Activated CD8-positive, alpha-beta memory T cell treated with anti-CD3 and anti-CD28 coated beads for 48 hours (primary cell): ENCODE results near the gene FGFR3.

Source experiments
- DNase-seq, 3 experiments: peaks; one replicate each; pipeline ENCODE4 v3.0.0-alpha.2; 2020; ENCODE audit warnings: low read depth in 2 of 3, low spot score in 2 of 3

Gene FGFR3

DNA sequence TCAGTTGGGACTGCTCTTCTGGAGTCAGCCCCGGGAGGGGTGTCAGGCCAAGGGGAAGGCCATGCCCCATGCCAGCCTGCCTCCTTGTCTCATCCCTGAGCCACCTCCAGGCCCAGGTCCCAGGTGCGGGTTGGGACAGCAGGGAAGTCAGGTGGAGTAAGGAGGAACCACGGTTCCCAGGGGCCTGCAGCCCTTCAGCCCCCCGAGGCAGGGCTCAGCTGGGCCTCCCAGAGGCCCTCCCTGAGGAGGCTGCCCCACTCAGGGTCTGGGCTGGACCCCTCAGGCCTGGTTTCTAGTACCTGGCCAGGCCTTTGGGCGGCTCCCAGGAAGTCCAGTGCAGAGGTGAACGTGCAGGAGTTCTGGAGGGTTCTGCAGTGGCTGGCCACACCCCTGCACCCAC lies 23.4 kb upstream of the FGFR3 start:
- no peak for DNase-seq

DNA sequence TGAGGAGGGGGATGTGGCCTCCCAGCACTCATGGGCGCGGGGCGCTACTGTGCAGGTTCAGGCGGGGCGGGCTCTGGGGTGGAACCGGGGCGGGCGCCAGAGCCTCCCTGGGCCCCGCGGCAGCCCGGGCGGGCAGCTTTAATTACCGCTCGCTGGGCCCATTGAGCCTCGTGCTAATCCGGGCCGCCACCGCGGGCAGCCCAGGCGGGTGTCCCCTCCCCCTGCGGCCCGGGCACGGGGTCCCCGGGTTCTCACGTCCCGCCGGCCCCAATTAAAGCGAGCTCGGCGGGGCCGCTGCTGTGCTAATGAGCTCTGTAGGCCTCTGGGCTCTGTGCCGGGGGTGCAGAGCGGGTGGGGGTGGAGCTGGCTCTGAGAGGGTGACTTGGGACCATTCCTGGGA lies 22.8 kb upstream of the FGFR3 start:
- no peak for DNase-seq

DNA sequence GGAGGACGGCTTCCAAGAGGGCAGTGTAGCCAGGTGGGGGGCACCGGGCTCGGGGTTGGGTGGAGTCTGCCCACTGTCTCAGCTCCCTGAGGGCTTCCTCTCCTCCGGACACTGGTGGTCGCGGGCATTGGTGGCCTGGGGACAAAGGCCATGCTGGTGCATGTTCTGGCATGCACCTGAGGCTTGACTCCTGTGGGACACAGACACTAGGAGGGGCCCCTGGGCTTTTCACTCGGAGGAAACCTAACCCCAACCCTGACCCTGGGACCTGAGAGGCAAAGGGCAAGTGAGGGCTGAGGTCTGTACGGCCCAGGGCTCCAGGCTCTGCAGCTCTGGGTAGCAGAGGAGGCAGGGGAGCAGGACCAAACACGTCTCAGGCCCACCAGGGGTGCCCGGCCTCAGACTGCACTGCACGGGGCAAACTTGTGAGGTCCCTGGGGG lies 22.3 kb upstream of the FGFR3 start:
- no peak for DNase-seq

DNA sequence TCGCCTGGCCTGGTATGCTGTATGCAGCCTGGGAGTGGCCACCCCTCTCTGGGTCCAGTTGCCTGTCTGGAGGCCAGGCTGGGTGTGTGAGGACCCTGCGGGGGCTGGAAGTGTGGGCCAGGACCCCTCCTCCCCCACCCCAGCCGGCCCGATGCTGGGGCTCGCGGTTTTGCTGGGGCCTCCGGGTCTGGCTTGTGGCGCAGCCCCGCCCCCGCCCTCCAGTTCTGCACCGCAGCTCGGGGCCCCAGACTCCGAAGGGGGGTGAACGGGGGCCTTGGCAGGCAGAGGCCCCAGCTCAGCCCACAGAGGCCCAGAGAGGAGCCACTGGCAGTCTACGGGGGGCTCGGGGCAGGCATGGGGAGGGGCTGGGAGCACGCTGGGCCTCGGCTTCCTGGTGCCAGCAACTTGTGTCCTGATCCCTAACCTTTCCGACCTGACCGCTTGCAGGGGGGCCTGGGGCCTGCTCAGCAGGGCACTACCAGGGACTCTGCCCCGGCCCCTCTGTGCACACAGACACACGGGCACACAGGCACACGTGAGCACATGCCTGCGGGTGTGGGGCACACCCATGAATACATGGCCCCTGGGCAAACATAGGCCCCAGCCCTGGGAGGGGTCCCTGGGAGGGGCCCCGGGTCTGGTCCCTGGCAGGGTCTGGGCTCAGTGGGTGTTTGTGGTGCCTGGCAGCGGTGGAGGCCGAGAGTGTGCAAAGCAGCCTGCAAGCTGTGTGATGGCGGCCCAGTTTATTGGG lies 21.4 kb upstream of the FGFR3 start:
- DNase-seq: no peak

DNA sequence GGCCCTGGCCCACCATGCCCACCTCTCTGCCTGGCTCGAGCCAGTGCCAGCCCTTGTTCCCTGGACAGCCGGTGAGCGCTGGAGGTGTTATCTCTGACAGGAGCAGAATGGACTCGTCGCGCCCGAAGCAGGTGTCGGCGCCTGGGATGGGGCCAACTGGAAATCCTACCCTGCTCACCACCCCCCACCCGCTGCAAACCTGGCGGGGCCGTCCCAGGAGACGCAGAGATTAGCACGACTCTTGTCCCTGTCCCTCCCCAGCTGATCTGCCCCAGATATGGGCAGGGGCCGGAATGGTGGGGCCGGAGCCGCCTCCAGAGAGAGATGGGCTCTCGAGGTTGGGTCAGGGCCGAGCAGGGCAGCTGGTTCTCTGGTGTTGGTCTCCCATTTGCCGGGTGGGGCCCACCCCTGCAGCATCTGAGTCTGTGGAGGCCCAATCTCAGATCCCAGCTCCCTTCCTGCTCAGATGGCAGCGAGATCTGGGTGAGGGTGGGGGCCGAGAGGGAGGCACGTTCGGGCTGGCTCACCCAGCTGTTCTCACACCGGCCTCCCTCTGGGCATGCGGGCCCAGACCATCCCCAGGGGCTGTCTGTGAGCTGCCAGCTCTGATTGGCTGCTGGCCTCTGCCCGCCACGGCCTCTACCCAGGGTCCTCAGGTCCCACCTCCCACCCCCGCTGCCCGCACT lies 20.1 kb upstream of the FGFR3 start:
- DNase-seq: no peak

DNA sequence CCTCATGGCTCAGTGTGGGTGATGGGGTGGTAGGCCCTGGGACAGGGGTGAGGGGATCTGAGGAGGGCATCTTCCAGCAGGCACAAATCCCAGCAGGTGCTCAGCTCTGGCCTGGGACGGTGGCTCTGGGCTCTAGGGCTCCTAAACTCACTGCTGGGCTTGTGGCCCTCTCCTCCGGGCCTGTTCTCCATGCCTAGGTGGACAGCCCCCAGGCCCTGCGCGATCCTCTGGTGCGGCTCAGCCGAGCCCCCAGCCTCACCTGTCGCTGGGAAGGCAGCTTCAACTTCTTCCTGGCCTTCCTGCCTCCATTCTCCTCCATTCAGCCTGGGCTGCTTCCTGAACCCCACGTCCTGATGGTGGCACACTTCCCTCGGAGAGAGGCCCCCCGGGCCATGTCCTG lies 19.3 kb upstream of the FGFR3 start:
- no peak for DNase-seq

DNA sequence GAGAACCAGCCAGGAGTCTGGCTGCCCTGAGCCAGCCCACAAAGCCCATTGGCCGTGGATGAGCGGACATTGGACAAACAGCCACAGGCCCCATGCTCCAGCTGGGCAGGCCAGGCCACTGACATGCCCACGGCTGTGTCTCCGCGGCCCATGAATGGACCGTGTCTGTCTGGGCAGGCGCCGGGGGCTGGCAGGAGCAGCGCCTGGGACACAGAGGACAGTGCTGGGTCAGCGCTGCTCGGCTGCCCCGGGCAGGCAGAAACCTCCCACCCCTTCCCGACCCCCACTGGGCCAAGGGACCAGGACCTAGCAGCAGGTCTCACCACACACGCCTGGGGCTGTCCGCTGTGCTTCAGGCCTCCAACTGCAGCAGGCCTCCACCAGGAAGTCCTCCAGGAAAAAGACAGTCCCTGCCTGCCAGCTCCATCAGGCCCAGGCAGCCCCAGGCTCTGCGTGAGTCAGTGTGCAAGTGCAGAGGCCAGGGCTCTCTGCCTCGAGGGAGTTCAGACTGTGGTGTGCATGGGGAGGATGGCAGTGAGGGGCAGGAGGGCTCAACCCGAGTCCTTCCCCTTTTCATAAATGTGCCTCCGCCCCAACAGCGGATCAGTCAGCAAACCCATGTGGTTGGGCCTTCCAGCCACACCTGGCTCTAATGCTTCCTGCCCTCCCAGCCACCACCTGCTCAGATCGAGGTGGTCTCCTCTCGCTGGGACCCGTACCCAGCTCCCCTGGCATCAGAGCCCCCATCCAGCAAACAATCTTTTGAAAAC lies 17.2 kb upstream of the FGFR3 start:
- no peak for DNase-seq

DNA sequence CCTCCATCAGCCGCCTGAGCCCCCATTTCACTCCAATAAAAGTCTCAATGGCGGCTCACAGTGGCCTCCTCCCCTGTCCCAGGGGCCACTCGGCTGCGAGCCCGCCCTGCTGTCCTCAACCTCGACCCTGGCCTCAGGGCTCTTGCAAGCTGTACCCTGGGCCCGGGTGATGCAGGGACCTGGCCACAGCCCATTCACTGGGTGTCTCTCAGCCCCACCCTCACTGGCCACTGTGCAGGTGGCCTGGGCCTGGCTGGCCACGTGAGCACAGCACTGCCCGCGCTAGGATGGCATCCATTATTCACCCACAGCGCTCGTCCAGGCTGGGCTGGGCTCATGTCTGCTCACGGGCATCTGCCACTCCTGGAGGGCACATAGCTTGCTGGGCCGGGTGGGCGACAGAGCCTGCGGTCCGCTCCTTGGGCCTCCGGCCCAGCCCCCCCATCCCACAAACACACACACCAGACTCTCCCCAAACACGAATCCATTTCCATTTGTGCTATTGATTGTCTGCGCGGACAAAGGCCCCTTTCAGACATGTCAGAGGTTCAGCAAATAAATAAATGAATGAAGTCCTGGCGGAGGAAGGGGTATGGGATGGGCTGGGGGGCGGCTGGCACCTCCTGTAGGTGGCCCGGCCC lies 16.5 kb upstream of the FGFR3 start:
- DNase-seq: no peak

DNA sequence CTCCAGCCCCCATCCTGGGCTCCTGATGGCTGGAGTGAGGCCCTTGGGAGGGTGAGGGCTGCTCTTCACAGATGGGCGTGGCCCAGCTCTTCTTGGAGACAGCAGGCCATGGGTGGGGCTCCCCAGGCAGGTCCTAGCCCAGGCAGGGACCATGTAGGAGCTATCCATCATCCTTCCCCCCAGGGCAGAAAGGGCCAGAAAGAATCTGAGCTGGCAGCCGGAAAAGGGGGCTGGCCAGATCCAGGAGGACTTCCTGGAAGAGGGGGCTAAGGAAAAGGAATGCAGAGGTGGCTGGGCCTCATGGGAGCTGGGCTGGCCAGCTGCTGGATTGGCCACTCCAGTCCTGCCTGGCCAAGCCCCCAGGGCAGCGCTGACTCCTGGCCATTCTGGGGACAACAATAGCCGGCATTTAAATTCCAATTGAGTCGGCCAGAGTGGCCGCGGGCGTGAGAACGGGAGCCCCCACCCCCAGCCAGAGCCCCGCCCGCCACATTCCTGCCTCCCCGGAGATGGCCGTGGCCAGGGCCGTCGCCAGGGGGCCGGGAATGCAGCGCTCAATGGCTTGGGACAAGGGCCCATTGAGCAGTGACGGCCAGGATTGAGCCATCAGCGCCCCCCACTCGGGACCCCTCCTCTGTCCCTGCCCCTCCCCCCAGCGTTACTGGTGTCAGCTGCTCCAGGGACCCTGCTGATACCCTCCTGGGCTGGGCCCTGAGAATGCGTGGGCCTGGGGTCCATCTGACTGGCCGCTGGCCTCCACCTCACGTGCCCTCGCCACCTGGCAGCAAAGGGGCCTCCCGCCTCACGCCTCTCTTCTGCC lies 15.1 kb upstream of the FGFR3 start:
- DNase-seq: no peak

DNA sequence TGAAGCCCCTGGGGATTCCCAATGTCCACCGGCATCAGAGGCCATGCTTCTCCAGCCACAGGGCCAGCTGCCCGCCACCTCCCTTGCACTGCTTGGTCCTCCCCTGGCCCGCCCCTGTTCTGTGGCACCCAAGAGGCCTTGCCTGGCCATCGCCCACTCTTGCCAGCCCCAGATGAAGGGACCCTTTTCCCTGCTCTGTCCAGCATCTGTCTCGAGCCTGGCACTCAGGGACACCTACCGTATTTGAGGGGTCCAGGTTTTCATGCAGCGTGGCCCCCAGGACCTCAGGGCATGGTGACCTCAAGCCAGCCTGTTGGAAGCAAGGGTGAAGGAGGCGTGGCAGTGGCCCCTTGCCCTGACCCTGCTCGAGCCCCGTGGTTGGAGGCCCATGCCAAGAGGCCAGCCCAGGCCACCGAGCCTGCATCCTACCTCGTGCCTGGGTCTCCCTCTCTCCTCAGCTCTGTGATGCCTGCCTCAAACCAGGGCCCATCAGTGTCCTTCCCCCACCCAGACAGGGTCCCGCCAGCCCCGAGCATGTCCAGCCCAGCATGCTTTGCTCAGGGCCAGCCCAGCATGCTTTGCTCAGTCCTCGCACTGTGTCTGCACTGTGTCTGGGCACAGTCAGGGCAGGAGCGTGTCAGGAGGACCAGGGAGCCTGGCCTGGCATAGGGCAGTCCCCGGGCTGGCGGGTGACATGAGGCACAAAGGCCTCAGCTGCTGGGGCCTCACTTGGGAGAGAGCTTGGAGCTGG lies 14.3 kb upstream of the FGFR3 start:
- no peak for DNase-seq

DNA sequence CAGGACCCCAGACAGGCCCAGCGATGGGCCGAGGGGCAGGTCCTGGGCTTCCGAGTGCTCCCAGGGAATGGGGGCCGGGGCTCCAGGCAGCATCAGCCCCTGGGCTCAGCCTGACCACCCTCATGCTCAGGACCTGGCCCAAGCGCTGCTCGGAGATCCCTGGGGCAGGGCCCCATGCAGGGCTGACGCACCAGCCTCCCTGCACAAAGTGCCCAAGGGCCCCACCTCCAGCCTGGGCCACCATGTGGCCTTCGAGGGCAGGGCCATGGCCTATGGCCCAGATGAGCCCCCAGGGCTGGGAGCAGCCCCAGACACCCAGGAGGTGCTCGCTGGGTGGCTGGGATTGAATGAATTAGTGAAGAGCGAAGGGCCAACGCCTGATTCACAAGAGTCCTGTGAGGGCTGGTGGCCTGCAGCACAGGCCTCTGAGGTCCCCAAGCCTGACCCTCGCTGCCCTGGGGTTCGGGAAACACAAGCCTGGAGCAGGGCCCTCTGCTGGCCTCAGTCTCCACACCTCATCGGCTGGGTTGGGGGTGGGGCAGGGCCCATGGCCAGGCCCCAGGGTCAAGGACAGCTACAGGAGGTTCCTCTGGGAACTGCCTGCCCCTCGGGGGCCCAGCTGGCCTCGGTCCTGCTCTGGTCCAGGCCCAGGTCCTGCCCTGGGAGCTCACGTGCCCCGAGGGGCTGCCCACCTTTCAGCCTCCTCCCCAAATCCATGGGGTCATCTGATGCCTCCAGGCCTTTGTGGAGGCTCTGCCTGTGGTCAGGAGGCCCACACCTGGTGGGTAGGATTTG lies 13.3 kb upstream of the FGFR3 start:
- DNase-seq: no peak

DNA sequence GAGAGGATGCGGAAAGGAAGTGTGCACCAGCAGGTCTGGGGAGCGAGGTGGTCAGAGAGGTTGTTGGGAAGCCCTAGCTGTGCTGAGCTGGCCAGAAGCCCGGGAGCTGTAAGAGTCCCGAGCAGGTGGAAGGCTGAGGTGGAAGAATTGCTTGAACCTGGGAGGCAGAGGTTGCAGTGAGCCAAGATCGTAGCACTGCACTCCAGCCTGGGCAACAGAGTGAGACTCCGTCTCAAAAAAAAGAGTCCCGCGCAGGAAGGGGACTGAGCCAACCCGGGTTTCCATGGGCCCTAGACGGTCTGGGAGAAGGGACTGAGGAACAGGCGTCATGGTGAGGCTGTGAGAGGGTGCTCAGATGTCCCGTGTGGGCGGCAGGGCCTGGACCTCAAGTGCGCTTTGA lies 12.7 kb upstream of the FGFR3 start:
- DNase-seq: no peak

DNA sequence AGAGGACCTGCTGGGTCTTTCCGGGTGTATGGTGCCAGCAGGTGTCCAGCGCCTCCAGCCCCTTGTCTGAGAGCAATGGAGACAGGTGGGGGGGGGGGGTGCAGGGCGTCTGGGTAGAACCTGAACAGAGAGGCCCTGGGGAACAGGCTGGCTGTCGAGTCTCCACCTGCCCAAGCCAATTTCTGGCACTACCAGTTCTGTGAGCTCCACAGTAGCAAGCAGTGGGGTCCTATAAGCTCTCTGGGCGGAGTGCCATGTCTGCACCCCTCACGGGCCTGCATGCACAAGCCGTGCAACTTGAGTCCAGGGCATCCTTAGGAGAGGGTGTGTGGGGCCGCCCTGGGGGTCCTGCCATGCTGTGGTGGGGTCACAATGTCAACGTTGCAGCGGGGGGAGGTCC lies 10.1 kb upstream of the FGFR3 start:
- DNase-seq: no peak

DNA sequence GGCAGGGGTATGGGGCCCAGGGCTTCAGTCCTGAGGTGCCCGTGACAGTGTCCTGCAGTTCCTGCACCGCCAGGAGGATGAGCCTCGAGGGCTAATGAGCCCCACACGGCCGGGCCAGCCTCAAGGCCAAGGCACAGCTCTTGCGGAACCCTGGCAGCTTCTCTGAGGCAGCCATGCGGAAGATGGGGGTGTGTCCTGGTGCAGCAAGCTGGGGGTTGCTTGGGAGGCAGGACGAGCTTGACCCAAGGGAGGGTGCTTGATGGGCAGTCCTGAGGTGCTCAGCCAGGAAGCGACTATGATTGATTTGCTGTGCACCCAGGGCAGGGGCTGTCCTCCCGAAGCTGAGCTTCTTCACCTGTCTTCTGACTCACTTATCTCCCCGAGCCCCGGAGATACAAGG lies 9.1 kb upstream of the FGFR3 start:
- no peak for DNase-seq

DNA sequence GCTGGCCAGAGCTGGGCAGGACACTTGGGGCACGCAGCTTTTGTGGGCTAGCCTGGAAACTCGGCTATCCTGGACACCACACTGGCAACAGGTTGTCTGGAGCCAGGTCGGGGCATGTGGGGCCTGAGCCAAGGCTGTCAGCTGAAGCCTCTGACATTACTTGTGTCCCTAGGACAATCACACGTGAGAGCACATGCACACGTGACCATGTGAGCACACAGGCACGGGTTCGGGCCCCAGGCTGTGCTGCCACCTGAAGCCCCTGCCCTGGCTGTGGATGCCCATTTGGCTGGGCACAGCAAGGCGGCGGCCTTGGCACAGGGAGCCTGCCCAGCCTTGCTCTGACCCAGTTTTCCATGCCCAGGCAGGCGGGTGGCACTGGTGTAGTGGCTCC lies 8.7 kb upstream of the FGFR3 start:
- DNase-seq: no peak

DNA sequence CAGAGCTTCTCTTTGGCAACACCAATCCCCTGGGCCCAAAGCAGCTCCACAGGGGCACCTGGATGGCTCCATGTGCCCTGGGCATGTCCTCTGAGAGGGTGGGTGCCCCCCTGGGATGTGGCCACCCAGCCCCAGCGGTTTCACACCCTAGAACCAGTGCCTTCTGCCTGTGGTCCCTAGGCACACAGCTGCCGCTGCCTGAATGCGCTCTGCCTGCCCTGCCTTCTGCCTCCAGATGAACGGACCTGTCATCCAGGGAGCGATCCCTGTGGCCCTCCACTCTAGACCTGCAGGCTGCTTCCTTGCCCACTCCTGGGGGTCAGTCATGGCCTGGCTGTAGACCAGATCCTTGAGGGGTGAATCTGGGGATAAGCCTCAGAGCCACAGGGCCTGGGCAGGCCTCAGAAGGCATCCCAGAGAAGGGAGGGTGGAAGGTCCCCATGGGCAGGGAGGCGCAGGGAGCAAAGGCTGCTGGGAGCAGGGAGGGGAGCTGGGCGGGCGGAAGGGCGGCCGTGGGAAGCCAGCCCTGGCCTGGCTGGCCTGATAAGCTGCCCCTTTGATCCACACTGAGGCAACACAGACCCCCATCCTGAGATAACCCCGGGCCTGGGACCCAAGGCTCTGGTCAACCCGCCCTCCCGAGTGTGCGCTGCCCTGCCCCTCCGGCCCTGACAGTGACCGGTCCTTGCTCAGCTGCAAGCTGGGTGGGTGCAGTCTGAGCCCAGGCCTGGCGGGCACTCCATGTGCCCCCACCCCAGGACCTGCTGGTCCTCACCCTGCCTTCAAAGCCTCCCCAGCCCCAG lies 8.1 kb upstream of the FGFR3 start:
- DNase-seq: no peak

DNA sequence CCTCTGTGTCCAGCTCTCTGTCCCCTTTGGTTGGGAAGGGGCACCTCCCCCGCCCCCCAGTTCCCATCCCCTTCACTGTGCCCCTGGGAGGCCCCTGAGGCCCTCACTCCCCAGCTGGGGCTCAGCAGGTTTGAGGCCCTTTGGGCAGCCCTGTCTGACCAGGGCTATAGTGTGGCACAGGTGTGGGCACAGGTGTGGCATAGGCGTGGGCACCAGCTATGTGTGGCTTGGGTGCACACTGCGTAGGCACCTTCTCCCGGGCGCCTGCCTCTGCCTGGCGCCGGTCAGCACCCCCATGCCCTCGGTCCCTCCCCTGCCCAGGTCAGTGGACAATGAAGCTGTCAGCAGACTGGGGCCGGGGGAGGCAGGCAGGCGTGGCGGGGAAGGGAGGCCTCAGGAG lies 7.5 kb upstream of the FGFR3 start:
- DNase-seq: no peak

DNA sequence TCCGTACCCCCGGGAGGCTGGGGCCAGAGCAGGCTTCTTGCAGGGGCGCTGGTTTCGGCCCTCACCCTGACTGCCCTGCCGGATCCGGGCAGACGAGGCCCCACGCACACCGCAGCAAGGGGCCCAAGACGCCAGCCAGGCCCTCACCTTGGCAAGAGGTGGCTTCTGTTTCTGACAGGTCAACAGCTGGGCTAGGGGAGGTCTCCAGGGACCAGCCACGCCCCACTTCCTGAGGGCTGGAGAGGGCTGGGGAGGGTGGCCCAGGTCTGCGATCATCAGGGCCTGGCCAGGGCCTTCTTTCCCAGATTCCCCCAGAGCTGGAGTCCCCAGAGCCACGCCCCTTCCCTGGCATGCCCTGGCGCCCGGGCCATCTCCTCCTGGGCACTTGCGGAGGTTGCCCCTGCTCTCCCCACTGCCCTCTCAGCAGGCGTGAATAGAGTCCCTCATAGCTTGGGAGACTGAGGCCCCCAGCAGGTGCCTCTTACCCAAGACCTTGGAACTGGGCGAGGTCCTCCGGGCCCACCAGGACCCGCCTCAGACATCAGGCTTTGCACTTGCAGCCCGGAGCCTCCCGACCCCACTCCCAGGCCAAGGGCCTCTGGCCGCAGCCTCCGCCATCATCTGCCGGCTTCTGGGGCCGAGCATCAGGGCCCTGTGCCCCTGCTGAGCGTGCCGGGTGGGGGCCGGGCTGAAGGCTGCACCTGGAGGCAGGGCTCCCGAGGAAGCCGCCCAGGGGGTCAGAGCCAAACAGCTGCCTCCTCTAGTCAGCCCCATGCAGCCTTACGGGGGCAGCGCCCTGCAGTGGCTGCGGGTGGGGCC lies 6.3 kb upstream of the FGFR3 start:
- no peak for DNase-seq
